GM08714 (cell line): Measurements from ENCODE around the gene MYL5.
"Not testable (repeated sequence)": the region's sequence is repeated elsewhere in the genome, so short reads cannot be mapped to it uniquely, and the experiment has no call there.

ENCODE experiments used
- H3K4me3 ChIP-seq: fragments of 200-500 bp; sonication (Bioruptor generic); 2 replicates; pipeline ENCODE4 v1.5.1; 2014; ENCODE audit warnings: mild to moderate bottlenecking, low read length, inconsistent platforms
- ZNF274 ChIP-seq: IDR thresholded peaks from 2 replicates; pipeline ENCODE4 v1.6.1; 2012; ENCODE audit warnings: mild to moderate bottlenecking, low read depth, low read length

Gene MYL5

DNA sequence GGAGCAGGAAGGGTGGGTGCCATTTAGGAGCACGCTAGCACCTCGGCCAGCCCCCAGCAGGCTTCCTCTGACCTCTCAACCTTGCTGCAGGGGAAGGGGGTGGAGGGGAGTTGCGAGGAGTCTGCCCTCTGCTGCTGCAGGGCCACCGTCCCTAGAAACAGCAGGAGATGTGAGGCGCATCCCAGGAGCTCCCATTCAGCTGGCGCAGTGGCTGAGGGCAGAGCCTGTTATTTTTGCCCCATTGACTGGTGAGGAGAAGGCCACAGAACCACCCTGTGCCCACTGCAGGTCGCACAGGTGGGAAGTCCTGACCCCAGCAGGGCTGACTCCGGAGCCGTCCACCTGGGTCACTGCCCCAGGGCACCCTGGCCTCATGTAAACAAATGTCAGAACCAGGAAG lies 40.9 kb upstream of the MYL5 start:
- no peak for TF ChIP-seq ZNF274
- no peak overlapping the region for H3K4me3 ChIP-seq

- H3K4me3 ChIP-seq: no peak overlapping the region
- TF ChIP-seq ZNF274: no peak
Observed at GRCh38 chr4:633976-634598, 40.3 kb upstream of the MYL5 start.

- no peak for TF ChIP-seq ZNF274
- no peak overlapping the region for H3K4me3 ChIP-seq
Observed at GRCh38 chr4:634599-634985, 39.8 kb upstream of the MYL5 start.

GRCh38 chr4:635066-635835 lies 39.1 kb upstream of the MYL5 start:
- not testable (repeated sequence) for H3K4me3 ChIP-seq

- no peak overlapping the region for H3K4me3 ChIP-seq
- no peak for TF ChIP-seq ZNF274
Observed at GRCh38 chr4:635851-636627, 38.3 kb upstream of the MYL5 start.

DNA sequence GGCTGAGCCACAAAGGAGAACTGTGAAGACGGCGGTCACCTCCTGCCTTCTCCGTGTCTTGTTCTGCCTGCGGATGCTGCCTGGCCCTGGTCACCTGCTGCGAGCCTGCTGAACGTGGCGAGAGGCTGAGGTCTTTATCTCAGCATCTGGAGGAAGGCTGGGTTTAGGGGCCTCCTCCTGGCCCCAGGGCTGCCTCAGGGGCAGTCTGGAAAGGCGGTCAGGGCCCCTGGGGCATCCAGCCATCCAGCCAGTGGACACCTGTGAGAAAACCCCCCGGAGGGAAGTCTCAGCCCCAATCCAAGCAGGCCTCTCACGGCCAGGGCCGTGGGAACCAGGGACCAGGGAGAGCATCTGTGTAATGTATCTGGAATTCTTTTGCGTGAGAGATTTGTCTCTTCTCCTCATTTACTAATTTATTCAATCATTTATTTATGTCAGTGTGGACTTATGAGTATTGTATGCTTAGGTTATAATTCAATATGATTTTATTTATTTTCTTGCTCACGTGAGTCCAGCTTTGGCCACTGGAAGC lies 37.6 kb upstream of the MYL5 start:
- H3K4me3 ChIP-seq: no peak overlapping the region
- TF ChIP-seq ZNF274: no peak

DNA sequence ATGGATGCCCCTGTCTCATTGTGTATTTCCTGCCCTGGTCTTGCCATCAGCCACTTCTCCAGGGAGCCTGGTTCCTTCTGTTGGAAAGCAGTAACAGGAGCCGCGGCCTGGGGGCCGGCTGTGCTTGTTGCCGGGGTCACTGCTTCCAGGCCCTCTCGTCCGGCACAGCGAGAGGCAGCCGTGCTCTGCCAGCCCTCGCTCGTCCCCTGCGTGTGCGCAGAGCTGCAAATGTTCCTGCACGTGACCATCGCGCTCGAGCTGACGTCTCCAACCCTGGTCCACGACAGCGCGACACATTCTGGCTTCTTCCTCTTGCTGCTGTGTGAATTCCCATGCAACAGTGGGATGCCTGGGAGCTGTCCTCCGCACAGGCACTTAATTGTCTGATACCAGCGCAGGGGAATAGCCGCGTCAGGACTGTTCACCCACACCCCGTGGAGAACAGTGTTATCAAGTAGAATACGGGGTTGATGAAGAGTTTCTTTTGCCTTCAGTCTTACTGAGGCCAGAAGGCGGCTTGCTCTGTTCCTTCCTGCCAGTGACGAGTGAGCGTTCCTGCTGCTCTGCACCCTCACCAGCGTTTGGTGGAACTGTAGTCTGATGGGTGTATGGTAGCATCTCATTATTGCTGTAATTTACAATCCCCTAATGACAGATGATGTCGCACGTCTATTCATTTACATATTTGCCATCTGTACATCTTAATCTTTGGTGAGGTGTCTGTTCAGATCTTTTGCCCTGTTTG lies 36.6 kb upstream of the MYL5 start:
- no peak for TF ChIP-seq ZNF274
- H3K4me3 ChIP-seq: no peak overlapping the region

DNA sequence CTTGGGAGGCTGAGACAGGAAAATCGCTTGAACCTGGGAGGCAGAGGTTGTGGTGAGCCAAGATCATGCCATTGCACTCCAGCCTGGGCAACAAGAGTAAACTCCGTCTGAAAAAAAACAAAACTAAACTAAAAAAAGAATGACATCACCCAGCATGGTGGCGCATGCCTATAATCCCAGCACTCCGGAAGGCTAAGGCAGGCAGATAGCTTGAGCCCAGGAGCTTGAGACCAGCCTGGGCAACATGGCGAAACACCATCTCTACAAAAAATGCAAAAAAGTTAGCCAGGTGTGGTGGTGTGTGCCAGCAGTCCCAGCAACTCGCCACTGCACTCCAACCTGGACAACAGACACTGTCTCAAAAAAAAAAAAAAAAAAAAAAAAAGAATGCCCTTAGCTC lies 32.0 kb upstream of the MYL5 start:
- H3K4me3 ChIP-seq: not testable (repeated sequence)

GRCh38 chr4:646460-646859 lies 27.9 kb upstream of the MYL5 start:
- no peak for TF ChIP-seq ZNF274
- no peak overlapping the region for H3K4me3 ChIP-seq

- no peak for TF ChIP-seq ZNF274
- no peak overlapping the region for H3K4me3 ChIP-seq
Observed at GRCh38 chr4:647481-647880, 26.9 kb upstream of the MYL5 start.

DNA sequence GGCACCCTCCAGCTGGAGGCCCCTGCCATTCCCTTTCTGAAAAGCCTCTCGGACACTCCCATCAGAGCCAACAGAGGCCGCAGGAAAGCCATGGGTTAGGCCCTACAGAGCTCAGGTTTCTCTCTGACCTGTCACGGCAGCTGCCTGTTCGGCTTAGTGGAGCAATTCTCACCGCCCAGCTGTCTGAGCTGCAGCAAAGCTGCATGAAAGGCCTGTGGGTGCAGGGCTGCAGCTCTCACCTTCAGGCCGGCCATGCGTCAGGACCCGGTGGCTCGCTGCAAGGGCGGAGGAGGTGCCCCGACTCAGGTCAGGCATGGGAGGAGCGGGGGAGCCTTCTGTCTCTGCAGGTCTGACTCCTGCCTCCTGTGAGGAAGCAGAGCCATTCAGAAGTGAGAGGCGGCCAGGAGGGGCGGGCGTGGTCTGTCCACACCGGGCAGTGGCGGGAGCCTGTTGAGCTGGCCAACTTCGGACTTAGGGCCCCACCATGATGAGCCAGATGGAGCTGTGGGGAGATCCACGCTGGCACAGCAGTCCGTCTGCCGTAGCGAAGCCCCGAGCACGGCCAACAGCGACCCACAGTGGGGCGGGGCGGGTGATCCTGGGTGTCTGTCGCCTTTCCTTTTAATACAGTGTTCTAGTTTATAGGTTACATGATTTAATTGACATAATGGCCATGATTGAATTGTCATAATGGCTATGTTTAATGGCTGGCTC lies 25.6 kb upstream of the MYL5 start:
- H3K4me3 ChIP-seq: no peak overlapping the region

DNA sequence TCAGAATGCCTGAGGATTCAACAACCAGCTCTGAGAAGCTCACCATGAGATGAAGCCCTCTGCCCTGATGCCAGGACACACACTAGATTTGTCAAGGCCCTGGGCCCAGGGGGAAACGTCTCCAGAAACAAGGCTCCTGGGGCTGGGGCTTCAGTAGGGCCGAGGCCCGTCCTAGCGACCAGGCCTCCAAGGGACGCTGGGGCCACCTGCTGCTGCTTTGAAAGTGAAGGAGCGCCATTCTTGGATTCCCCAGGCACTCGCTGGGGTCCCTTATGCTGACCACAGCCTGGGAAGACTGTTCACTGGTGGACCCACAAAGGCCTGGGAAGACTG lies 25.1 kb upstream of the MYL5 start:
- no peak overlapping the region for H3K4me3 ChIP-seq
- TF ChIP-seq ZNF274: no peak

More for the DNA sequence above, 25.6 kb upstream of the MYL5 start:
- TF ChIP-seq ZNF274: no peak

GRCh38 chr4:649751-650310 lies 24.5 kb upstream of the MYL5 start:
- H3K4me3 ChIP-seq: no peak overlapping the region
- TF ChIP-seq ZNF274: no peak
